ENCODE measurements around the gene A3GALT2. TPM values are rescaled to one million over a fixed set of nuclear protein-coding genes. Genes with fewer than 3 reads are reported as not detected.

The A3GALT2 gene
- total RNA-seq (2011; cell fraction: chromatin; rRNA removed; ENCODE audit: low replicate concordance), result not detected in 2 replicates
- not detected in 2 replicates for total RNA-seq (2011; cell fraction: nucleolus; rRNA removed)
- not detected in 2 replicates for total RNA-seq (2011; cell fraction: nucleoplasm; rRNA removed)
- not detected in 2 replicates for total RNA-seq (2014; rRNA removed)
- not detected in 2 replicates for total RNA-seq (2014; rRNA removed; fragmentation: Illumina TruSeq; extraction: Trizol)
- total RNA-seq (2015; rRNA removed; fragmentation: Illumina TruSeq; extraction: Trizol), result not detected in 2 replicates
- not detected in 2 replicates for total RNA-seq (2021)
- polyA plus RNA-seq (2011; rRNA removed), result not detected in 2 replicates
- polyA plus RNA-seq (2011; cell fraction: cytosol; rRNA removed), result not detected in 2 replicates
- polyA plus RNA-seq (2011; cell fraction: nucleus; rRNA removed), result not detected in 2 replicates
- not detected in 2 replicates for polyA plus RNA-seq (2012)
- not detected in 2 replicates for polyA plus RNA-seq (2014; fragmentation: Illumina TruSeq; extraction: Trizol)
- not detected for polyA plus RNA-seq (2014; fragmentation: Nextera tagmentation; extraction: Ambion mirVana)
- not detected in 2 replicates for polyA plus RNA-seq (2014; rRNA removed)
- not detected in 2 replicates for polyA minus RNA-seq (2011; rRNA and poly(A)+ RNA removed)
- polyA minus RNA-seq (2011; cell fraction: cytosol; rRNA and poly(A)+ RNA removed), result not detected in 2 replicates
- polyA minus RNA-seq (2011; cell fraction: nucleus; rRNA and poly(A)+ RNA removed), result not detected in 2 replicates
- Bru-seq, nascent RNA, result percentile 28 among the genes with signal in this experiment
- percentile 25 among the genes with signal in this experiment for BruChase-seq, experiment 1, labeled RNA remaining after a 2-hour chase
- percentile 28 among the genes with signal in this experiment for BruChase-seq, experiment 2, labeled RNA remaining after a 6-hour chase
- long read RNA-seq, experiment 1, result 0 reads
- long read RNA-seq, experiment 2, result 0 reads
- long read RNA-seq, experiment 3, result 0 reads

GRCh38 chr1:33320619-33321165, at the start of gene A3GALT2:
TSS of gene A3GALT2 (minus strand) at chr1:33321098. CDS start at chr1:33321098, 0 bp downstream.
- Histone ChIP-seq H3K4me2 (ENCODE audit: insufficient read depth, low read length) (no peak within 1 kb of the TSS), H4K20me1 (replicated peaks; ENCODE audit: control insufficient read depth, insufficient read depth, low read length) (peaks cover 12% of the 10 kb centered on the region; the same call in 1 of the 2 replicates), H3K4me3 (no peak within 1 kb of the TSS), H3K9me1 (ENCODE audit: control insufficient read depth, insufficient read depth, low read length) (no peaks in the 10 kb centered on the region), H3K79me2 (ENCODE audit: control insufficient read depth, insufficient read depth, low read length) (no peaks in the 10 kb centered on the region), H3K9me3 (replicated peaks; ENCODE audit: control insufficient read depth, insufficient read depth, low read depth, low read length) (no peaks in the 10 kb centered on the region), H3K27ac (ENCODE audit: extremely low read depth, low read depth, low read length) (no peak within 1 kb of the TSS), H3K9ac (ENCODE audit: insufficient read depth in 1 of 2, low read depth in 2 of 2, low read length in 2 of 2) (0 out of 4 replicates have a peak within 1 kb of the TSS, but pooled peaks of 1 of the 2 experiments have one; percentile 51), H3K27me3 (ENCODE audit: control insufficient read depth in 2 of 2, insufficient read depth in 2 of 2, low read length in 2 of 2) (peaks cover 28 to 48% of the 10 kb centered on the region in 2 experiments), H3K4me1 (replicated peaks in 1 of 2; ENCODE audit: control insufficient read depth in 2 of 2, insufficient read depth in 2 of 2, low read length in 2 of 2) (no peaks in the 10 kb centered on the region), H3K36me3 (ENCODE audit: control insufficient read depth, insufficient read depth, low read length) (peaks cover 29% of the 10 kb centered on the region; the same call in 2 of the 3 replicates), H2AFZ (ENCODE audit: low read depth, low read length) (no peak within 1 kb of the TSS)
- no peak for DNase-seq (ENCODE audit: extremely low read depth in 1 of 4, low spot score in 3 of 4)
- POLR2A ChIA-PET, result interaction anchor here (0.6 to 1.6 kb wide), 8 partner anchors 8 to 724 kb away, joined by 3 to 4 read pairs (median 4); no protein-coding TSS in a partner anchor
- intact Hi-C loops (cut with micrococcal nuclease), result no loop called here
- ATAC-seq, result no peak
- FAIRE-seq, result no peak
- 2% methylated on average over 8 of the region's 8 CpGs for WGBS (ENCODE audit: insufficient coverage, low coverage, missing lambda C conversion rate)
- CTCF ChIA-PET (ENCODE audit: low intra/inter-chr PET ratio), result no interaction called here
- in situ Hi-C loops (cut with MboI), result no loop called here
- TF ChIP-seq, protein P1, sequence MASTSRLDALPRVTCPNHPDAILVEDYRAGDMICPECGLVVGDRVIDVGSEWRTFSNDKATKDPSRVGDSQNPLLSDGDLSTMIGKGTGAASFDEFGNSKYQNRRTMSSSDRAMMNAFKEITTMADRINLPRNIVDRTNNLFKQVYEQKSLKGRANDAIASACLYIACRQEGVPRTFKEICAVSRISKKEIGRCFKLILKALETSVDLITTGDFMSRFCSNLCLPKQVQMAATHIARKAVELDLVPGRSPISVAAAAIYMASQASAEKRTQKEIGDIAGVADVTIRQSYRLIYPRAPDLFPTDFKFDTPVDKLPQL (IDR thresholded peaks at IDR 0.05; ENCODE audit: extremely low read depth, insufficient read length), result no peak
- no peak for TF ChIP-seq PBX2 (CRISPR knock-in tag; IDR thresholded peaks at IDR 0.05; ENCODE audit: low read depth)
- no peak for TF ChIP-seq PBX2 (tag; conservative IDR thresholded peaks at IDR 0.05; ENCODE audit: low read depth)
- TF ChIP-seq RFX1 (IDR thresholded peaks at IDR 0.05), result no peak
- no peak for TF ChIP-seq HDAC6 (IDR thresholded peaks at IDR 0.05; ENCODE audit: low read depth, low read length)
- no peak for TF ChIP-seq SLC30A9 (CRISPR knock-in tag; IDR thresholded peaks at IDR 0.05)
- no peak for TF ChIP-seq RBM22 (IDR thresholded peaks at IDR 0.05; ENCODE audit: low read depth, low read length, poor library complexity, severe bottlenecking)
- TF ChIP-seq ERF (CRISPR knock-in tag; IDR thresholded peaks at IDR 0.05), result no peak
- TF ChIP-seq ZNF134 (CRISPR knock-in tag; conservative IDR thresholded peaks at IDR 0.05), result no peak
- BruUV-seq (replicated peaks), result no TSS peak
